RWPE1 (cell line): ENCODE measurements around the gene LY6G5B.

Experiments
- CTCF ChIA-PET: fragments of 350-600 bp; sonication (Branson Sonifier 250); formaldehyde crosslinking; extraction: SDS; loops from one replicate; lab custom pipeline; 2021; lab: Yijun Ruan, JAX
- POLR2A ChIA-PET: fragments of 400-600 bp; formaldehyde crosslinking; extraction: SDS; loops from one replicate; lab custom pipeline; 2020; ENCODE audit warnings: antibody characterized with exemption; ENCODE audit not compliant: low non-redundant PET; lab: Yijun Ruan, JAX
- DNase-seq: peaks from one replicate; pipeline ENCODE4 v3.0.0; 2012; ENCODE audit warnings: low spot score
- H3K27ac ChIP-seq: fragments of 450-650 bp; 2 replicates; pipeline ENCODE4 v1.5.1; 2017
- TF ChIP-seq, protein P1 (sequence below): fragments of 450-650 bp; conservative IDR thresholded peaks from 2 replicates; pipeline ENCODE4 v1.5.1; 2017; ENCODE audit warnings: low read depth, mild to moderate bottlenecking

Gene LY6G5B

DNA sequence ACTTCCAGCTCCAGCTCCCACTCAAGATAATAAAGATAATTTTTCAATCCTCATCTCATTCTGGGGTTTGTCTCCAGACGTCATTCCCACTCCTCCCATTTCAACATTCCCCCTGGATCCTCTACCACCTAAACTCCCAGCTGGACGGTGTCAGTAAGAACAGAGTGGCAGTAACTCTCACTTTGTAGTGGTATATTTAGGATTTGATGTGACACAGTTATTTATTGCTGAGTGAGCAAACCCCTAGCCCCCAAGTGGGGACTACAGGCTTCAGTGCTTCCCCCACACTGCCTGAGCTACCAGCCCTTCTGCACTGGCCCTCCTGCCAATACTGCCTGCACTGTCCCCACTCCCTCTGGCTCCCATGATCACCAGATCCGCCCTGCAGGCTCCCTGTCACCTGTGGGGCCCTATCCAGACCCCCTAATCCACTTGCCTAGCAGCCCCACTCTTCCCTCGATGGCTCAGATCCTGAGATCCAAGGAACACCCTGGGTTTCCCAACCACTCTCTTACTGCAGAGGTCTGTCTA lies 11.6 kb upstream of the LY6G5B start:
- ChIA-PET POLR2A (no interaction called here), CTCF (interaction anchor here (0.6 to 1.0 kb wide), 3 partner anchors 13 to 409 kb away, joined by 3 to 5 read pairs (median 3); partner anchors contain the start of genes ATP6V1G2 and NFKBIL1)
- TF ChIP-seq, protein P1, sequence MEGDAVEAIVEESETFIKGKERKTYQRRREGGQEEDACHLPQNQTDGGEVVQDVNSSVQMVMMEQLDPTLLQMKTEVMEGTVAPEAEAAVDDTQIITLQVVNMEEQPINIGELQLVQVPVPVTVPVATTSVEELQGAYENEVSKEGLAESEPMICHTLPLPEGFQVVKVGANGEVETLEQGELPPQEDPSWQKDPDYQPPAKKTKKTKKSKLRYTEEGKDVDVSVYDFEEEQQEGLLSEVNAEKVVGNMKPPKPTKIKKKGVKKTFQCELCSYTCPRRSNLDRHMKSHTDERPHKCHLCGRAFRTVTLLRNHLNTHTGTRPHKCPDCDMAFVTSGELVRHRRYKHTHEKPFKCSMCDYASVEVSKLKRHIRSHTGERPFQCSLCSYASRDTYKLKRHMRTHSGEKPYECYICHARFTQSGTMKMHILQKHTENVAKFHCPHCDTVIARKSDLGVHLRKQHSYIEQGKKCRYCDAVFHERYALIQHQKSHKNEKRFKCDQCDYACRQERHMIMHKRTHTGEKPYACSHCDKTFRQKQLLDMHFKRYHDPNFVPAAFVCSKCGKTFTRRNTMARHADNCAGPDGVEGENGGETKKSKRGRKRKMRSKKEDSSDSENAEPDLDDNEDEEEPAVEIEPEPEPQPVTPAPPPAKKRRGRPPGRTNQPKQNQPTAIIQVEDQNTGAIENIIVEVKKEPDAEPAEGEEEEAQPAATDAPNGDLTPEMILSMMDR: no peak
- no peak for DNase-seq
- H3K27ac ChIP-seq: peak overlapping the region; percentile 25; the same call in 1 of the 2 replicates

DNA sequence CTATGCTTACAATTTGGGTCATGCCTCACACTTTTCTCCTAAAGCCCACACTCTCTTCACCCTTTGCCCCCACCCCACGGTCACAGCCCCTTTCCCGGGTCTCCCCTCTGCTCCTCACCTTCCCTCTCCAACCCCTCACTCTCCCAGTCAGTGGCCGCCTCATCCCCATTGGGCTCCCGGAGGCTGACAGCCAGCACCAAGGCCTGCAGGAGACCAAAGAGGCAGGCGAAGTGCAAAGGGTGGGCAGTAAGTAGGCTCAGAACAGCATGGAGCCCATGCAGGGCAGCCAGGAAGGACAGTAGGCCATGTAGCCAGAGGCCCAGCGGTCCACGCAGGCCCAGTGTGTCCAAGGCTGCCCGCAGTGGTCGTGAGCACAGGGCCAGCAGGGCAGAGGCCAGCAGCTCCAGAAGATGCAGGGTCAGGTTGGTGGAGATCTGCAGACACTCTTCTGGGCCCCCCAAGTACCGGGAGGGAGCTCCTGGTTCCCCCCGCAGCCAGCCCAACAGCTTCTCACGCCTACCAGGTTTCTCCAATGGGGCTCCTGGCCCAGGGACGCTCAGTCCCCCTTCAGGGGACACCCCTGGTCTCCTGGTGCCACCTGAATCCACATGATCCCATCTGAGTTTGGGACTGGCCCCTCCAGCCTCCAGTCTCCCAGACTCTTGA lies 10.7 kb upstream of the LY6G5B start:
- TF ChIP-seq, protein P1: no peak
- ChIA-PET CTCF (no interaction called here), POLR2A (no interaction called here)
- DNase-seq: no peak
- H3K27ac ChIP-seq: peak overlapping the region; percentile 88

DNA sequence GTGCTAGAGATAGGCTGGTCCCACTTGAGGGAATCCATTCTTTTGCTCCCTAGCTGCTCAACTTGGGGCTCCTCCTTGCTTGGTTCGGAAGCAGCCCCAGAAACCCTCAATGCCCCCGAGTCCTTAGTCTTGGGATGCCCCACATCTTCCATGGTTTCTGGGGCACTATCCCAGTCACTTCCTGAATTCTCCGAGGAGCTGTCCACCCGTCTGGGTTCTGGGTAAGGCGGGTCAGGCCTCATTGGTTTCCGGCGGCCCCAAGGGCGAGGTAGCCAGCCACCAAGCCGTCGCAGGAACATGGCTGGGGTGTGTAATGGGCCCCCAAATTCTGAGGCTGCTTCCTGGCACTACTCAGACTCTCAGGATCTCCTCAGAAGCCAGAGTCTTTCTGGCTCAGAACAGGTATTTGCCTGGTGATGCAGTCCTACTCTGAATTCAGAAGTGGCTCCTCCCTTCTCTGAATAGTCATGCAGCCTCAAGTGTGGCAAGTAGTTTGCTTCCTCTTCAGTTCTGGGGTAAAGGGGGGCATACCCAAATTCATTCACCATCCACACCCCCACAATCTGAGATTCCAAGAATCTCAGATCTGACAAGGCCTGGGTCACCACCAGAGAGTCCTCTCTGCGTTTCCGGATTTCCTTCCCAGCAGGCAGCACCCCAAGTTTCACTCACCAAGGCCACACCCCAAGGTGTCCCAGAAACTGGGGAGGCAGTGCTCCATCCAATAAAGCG lies 10.0 kb upstream of the LY6G5B start:
- H3K27ac ChIP-seq: peak overlapping the region; percentile 88
- peak; percentile 38 for DNase-seq
- CTCF ChIA-PET: no interaction called here

DNA sequence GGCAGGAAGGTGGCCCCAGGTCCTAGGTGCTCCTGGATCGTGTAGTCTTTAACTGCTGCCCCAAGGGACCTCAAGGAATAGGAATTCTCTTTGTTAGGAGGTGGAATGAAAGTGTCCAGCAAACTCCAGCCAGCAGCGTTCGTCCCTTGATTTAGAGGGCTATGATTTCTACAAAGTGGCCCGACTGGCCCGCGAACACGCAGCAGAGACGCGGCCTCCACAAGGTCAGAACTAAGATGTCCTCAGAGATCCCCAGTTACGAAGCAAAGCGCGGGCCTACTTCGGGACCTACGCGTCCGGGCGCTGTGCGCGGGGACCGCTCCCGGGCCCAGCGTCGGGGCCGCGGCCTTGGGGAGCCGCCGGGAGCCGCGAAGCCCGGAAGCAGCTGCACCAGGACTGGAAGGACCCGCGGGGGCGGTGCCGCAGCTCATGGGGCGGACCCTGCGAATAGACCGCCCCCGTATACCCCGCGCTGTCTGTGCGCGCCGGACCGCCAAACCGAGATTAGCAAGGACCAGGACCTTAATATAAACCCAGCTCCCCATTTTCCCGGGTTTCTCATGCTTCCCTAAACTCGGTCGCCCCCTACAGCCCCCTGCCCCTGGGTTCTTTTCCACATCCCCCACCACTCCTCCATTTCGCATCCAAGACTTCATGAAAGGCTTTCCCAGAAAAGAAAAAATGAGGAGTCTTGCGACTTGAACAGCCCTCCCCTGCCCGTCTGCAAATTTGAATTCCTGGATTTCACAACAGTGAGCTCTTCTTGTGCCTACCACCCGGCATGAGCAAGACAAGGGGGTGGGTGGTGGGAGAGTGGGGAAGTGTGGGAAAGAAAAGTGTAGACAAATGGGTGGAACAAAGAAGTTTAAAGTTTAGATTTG lies 9.2 kb upstream of the LY6G5B start, which contains the start of gene C6orf47:
TSS of gene C6orf47 (minus strand) at position 398 of the 881 bp plus-strand sequence. CDS start 831 bp downstream, outside the sequence.
- DNase-seq: peak; percentile 80
- ChIA-PET CTCF (interaction anchor here (0.6 to 0.9 kb wide), 2 partner anchors 9 to 164 kb away, joined by 3 to 8 read pairs; no protein-coding TSS in a partner anchor), POLR2A (interaction anchor here (0.9 to 1.0 kb wide), 2 partner anchors 10 to 75 kb away, joined by 3 to 4 read pairs; no protein-coding TSS in a partner anchor)
- H3K27ac ChIP-seq: peak within 1 kb of the TSS; percentile 88
- TF ChIP-seq, protein P1: no peak

More for the DNA sequence above, 10.0 kb upstream of the LY6G5B start:
- TF ChIP-seq, protein P1: no peak
- POLR2A ChIA-PET: interaction anchor here (0.9 to 1.0 kb wide), 2 partner anchors 10 to 76 kb away, joined by 3 to 4 read pairs; no protein-coding TSS in a partner anchor

DNA sequence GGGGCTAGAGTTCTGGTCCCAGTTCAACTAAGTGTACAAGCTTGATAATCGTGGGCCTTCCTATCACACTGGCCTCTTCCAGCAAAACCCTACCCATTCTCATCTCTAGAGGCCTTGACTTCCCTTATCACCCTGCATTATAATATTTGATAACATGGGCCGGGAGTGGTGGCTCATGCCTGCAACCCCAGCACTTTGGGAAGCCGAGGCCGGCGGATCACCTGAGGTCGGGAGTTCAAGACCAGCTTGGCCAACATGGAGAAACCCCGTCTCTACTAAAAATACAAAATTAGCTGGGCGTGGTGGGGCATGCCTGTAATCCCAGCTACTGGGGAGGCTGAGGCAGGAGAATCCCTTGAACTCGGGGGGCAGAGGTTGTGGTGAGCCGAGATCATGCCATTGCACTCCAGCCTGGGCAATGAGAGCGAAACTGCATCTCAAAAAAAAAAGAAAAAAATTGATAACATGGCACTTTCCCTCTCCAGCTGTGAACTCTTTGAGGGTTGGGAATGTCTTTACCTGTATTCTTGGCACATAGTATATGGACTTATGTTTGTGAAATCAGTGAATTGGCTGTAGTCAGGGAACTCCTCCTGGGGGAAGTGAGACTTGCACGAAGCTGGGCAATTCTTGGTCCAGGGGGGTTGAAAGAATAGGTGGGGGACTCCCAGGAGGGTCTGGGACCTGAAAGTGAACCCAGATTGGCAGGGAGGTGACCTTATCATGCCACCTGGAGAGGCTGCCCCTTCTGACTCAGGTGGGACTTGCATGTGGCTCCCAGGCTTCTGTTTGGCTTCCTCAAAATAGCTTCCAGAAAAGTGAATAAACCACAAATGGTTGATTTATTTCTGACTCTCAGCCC lies 8.3 kb upstream of the LY6G5B start:
- ChIA-PET CTCF (interaction anchor here (0.6 to 0.9 kb wide), 4 partner anchors 10 to 259 kb away, joined by 3 to 10 read pairs (median 6); no protein-coding TSS in a partner anchor), POLR2A (interaction anchor here (0.6 to 1.0 kb wide), 2 partner anchors 9 to 74 kb away, joined by 3 read pairs; no protein-coding TSS in a partner anchor)
- DNase-seq: no peak
- H3K27ac ChIP-seq: peak overlapping the region; percentile 88
- TF ChIP-seq, protein P1: no peak
